Dedifferentiated amniotic fluid mesenchymal stem cell (primary cell): ENCODE measurements around the gene RTL10.
"Not testable (repeated sequence)": the region's sequence is repeated elsewhere in the genome, so short reads cannot be mapped to it uniquely, and the experiment has no call there.

ENCODE experiments used
- DNase-seq: peaks from one replicate; pipeline ENCODE4 v3.0.0-alpha.2; 2016; ENCODE audit errors: extremely low spot score

Gene RTL10

DNA sequence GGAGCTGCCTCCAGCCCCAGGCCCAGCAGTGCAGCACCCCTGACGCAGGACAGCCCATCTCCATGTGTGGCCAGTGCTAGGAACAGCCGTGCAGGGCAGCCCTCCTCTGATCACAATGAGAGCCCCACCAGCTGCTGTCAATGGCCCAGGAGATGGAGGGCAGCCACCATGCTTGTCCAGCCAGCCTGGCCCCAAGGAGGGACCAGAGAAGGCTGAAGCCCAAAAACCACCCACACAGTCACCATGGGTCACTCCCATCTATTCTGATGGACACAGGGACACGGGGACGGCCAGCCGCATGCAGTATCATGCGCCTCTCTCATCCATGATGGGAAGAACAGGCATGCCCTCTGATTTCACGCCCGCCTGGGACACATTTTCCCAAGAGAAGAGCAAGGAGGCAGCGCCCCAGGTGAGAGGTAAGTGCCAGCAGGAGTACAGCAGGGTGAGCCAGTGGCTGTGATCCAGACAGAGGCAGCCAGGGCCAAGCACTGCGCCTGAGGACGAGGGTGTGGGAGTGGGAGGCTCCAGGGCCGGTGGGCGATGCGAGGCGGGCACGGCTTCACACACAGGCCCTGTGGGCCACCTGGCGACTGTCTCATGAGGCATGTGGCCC is 33.6 kb upstream of the RTL10 start:
- no peak for DNase-seq

DNA sequence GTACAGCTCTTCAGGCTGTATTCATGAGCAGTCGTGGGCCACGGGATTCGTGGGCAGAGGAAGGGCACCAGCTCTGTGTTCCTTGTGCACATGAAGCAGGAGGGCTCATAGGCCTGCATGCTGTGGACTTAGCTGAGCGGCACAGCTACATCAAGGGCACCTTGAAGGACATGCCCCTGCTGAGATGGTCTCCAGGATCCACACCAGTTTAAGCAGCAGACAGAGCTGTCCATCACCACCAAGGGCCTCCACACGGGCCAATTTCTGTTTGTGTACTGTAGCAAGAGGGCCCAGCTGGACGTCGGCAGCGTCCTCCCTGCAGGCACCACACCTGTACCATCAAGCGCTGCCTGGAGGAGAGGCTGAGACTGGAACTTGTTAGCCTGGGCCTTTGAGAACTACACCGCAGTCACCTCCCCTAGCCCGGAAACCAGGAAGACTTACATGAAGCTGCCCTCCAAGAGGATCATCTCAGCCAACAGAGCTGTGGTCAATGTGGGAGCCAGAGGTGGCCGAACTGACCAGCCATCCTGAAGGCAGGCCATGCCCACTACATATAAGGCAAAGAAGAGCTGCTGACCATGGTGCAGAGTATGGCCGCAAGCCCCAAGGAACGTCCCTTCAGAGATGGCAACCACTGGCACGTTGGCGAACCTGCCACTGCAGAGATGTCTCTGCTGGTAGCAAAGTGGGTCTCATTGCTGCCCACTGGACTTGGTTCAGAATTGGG is 32.7 kb upstream of the RTL10 start:
- no peak for DNase-seq

DNA sequence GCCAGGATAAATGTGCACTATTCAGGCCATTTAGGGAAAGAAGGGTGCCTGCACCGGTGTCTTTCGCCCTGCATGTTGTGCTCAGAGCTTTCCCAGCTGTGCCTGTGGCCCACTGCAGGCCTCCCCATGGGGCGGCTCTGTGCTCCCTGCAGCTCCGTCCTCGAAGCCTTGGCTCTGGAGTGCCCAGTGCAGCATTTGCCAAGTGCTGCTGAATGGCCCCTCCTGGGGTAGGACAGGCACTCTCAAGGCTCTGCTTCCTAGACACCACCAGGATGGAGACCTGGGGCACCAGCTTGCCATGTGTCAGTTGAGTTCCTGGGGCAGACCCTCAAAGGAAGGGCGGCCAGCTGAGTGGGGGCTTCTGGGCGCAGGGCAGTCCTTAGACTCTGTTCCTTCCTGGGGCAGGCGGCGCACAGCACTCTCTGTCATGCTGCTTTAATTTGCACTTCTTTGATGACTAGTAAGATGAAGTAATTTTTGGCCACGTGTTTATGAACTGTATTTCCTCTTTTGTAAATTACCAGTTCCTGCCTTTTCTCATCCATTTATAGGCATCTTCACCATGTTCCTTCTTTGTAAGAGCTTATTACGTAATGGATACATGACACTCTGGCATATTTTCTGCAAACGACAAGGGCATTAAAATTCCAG is 32.1 kb upstream of the RTL10 start:
- no peak for DNase-seq

DNA sequence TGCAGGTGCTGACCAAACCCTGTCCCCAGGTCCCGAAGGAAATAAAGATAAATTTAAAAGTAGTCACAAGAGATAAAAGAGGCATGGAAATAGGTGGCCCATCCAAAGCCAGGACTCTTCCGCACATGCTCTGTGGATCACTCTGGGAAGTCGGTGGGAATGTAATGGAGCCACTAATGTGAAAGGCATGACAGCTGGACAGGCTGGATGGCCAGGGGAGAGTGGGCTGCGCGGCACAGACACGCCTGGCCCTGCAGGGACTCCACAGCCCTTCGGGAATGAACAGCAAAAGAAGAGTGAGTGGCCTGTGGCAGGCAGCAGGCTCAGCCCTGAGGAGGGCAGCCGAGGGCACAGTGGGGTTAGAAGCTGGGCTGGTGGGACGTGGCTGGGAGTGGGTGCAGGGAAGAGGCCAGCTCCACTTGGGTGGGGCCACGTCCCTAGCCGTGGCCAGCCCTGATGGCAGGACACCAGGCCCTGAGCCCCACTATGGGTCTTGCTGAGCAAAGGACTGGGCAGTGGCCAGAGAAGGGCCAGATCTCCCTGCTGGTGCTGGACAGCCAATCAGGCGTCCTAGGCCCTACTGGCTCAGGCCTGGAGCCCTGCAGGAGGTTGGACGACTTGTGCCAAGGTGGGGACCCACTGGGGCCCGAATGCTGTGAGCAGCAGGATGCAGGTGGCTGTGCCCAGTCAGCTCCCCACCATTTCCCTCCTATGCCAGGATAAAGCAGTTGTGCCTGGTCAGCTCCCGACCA is 31.3 kb upstream of the RTL10 start:
- DNase-seq = no peak

DNA sequence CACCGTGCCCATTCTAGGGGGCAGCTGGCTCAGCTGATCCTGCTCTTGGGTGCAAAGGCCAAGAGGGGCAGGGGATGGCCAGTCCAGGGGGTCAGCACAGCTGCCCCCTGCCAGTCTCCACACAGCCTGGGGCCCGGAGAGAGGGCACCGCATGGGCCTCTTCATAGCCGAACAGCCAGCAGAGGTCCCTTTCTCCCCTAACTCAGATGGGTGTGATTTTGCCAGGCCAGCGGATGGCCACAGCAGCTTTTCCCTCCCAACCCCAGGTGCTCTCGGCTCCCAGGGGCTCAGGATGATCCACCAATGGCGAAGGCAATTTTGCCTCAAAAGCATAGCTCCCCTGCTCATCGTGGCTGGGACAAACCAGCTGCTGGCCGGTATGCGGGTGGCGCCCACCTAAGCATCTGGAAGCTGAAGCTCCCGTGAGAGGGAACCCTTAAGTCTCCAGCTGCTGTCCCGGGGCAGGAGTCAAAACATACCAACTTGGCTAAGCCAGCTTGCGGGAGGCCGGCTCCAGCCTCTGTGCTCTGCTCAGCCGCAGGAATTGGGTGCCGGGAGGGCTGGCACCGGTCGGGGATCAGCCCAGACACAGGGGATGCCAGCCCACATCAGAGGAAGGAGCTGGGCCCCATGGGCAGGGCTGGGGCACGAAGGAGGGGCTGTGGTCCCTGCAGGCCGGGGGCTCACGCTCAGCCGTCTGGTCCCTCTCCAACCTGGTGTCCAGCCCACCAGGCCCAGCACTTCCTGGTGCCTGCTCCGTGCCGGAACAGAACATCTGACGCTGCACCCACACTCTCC is 30.5 kb upstream of the RTL10 start:
- DNase-seq = no peak

DNA sequence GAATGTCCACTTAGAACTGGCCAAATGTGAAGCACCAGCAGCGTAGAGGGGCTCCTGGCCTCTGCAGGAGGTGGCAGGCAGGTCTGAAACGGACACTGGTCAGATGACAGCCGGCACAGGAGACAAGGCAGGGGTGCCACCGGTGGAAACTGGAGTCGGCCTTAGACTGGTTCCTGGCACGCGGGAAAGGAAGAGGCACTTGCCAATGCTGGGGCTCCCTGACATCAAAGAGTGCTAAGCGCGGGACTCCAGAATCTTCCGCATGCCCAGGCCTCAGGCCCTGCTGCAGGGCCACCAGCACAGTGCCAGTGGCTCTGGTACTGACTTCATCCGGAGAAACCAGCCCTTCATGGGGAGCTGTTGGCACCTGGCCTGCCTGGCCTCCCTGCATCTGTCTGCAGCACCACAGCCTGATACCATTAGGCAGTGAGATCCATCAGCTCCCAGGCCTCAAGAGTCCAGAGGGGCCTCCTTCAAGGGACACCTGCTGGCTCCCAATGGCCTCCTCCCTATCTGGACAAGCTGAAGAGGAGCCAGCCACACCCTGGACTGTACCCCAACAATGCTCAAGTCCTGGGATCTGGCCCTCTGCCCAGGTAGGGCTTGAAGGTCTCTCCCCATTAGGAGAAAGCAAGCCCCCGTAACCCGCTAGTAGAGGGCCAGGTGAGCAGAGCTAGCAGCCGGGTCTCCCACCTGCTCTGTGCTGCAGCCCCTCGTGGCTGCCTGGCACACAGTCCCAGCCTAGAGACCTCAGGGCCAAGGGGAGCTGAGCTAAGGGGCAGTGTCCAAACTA is 29.7 kb upstream of the RTL10 start:
- DNase-seq = no peak

DNA sequence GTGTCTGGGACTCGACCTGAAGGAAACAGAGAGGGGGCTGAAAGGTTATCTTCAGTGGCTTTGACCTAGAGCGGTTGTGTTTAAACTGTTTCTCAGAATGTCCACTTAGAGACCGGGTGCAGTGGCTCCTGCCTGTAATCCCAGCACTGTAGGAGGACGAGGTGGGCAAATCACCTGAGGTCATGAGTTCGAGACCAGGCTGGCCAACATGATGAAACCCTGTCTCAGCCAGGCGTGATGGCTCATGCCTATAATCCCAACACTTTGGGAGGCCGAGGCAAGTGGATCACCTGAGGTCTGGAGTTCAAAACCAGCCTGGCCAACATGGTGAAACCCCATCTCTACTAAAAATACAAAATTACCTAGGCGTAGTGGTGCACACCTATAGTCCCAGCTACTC is 28.8 kb upstream of the RTL10 start:
- DNase-seq = not testable (repeated sequence)

DNA sequence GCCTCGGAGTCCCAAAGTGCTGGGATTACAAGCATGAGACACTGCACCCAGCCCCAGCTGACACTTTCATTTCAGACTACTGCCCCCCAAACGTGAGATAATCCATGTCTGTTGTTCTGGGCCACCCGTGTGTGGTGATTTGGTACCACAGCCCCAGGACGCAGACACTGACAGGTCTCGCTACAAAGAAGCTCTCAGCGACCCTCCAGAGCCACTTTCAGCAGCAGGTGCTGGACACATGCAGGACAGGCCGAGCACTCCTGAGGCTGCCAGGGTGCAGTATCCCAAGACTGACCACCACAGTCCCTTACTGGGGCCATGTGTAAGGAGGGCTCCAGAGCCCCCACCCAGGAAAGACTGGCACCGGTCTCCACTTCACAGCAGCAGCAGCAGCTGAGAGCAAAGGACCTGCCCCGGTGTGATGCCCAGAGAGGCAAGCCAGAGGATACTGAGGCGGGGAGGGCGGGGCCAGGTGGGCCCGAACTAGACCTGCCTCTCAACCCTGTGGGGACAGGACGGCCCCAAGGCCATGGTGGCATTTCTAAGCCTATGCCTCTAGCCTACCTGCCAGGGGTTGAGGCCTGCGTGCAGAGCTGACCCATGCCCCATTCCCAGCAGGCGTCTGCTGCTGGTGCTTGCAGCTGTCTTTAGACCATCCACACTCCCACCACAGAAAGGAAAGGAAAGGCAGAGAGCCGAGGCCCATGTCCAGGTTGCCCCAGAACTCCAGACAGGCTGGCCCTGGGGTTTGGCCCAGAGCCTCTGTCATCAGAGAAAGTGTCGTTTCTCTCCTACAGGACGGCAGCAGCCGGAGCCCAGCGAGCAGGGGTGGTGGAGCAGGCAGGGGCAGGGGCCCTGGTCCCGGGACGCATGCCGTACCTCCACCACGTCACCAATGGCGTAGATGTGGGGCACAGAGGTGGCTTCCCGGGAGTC is 28.0 kb upstream of the RTL10 start:
- no peak for DNase-seq

DNA sequence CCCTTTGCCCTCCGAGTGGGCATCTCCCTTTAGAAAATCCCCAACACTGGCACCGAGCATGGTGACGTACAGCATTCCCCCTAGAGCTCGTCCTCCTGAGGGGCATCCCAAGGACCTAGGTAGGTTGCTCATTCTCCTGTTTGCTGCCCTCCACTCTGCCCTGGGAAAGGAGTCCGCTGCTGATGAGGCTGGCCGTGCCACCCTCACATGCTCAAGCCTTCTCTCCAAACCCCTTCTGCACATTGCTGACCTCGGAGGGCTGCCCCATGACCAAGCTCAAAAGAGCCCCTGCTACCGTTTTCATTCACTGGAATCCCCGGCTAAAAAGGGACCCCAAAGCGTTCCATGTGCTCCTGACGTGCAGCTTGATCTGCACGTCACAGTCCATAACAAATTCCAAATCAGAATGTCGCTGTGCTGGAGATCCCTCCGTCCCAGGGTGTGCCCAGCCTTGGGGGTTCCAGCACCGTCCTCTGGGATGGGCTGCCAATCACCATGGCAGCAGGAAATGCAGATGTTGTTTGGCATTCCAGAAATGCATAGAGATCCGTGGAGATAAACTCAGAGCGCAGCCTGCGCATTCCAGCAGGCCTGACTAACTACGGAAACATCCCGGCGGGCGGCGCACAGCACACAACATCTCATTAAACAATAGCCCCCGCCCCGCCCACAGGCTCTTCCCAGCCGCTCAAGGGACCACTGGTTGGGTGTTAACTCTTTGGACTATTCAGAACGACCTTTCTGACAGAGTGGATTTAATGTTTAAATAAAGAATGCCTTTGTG is 26.3 kb upstream of the RTL10 start:
- peak; percentile 94 for DNase-seq

DNA sequence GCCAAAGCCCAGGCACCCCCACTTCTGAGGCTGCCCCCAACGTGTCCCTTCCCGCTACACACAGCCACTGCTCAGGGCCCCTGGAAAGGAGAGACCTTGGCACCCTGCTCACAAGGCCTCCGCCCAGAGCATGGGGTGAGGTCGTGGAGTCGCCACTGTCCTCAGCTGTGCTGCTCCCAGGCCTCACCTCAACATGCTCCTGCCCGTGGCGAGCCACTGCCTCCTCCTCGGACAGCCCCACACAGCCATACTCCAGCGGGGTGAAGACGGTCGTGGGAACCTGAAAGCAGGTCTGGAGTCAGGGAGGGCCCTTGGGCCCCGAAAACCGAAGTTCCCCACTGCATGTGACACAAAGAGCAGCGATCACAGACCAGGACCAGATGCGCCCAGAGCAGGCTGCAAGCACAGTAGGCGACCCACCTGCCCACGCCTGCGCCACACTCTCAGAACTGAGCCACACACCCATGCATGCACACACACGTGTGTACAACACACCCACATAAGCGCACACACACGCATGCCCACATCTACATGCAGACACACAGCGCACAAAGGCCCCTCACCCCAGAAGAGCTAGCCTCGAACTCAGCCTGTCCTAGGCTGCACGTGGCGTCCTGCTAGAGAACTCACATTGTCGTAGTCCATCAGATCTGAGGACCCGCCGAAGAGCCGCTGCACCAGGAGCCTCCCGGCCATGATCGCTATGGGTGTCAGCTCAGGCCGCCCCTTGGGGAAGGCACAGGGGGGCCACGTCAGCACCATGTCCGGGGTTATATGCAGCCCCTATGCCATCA is 25.5 kb upstream of the RTL10 start:
- no peak for DNase-seq

DNA sequence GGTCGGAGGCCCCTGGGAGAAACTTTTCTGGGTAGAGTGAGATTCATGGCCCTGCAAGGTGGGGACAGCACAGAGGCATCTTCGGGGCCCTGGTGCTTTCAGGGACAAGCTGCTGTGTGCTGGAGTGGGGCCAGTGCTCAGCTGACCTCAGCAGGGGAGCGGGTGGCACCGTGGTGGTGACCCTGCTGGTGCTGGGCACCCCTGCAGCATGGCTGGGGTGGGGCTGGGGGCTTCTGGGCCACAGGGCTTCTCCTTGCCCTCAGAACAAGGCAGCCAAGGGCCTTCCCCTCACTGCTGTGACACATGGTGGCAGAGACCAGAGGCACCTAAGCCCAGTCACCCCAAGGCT is 24.9 kb upstream of the RTL10 start:
- DNase-seq = no peak

DNA sequence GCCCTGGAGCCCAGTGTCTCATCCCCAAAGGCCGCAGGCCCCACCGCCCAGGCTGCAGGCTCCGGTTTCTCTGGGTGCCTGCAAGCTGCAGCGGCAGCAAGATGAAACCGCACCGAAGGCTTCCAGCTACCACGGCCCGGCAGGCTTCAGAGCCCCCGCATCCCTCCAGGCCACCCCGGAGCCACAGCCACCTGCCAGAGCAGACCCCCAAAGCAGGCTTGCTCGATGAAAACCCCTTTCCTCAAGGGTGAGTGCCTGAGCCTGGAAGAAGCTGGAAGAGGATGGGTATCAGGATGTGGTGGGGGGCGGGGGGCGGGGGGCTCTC is 24.5 kb upstream of the RTL10 start:
- no peak for DNase-seq

DNA sequence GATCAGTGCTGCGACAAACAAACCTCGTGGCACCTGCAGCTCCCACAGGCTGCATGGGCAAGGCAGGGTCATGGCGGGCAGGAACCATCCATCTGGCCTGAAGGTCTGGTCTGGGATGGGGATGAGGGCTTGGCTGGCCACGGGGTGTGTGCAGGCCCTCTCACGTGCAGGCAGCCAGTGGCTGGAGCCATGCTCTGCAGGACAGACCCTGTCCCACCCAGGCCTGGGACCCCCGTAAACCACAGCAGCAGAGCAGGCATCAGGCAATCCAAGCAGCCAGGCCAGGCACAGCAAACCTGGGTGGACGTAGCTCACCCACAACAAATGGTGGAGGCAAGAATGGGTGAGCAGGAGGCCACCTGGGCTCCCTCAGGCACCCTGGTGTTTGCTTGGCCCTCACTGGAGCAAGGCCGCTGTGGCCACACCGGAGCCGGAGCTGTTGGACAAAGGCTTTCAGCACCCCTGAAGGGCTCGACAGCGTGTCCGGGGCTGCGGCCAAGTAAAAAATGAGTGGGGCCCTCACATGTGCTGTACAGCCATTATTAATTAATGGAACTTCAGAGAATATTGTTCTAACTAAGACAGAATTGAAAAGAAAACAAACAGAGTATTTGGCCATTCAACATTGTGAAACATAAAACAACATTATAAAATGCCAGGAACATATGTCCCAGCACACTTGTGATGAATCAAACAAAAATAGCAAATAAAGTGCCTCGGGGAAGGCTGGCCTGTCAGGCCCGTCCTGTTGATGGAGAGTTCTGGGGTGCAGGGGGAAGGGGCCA is 24.0 kb upstream of the RTL10 start:
- DNase-seq = peak; percentile 20

DNA sequence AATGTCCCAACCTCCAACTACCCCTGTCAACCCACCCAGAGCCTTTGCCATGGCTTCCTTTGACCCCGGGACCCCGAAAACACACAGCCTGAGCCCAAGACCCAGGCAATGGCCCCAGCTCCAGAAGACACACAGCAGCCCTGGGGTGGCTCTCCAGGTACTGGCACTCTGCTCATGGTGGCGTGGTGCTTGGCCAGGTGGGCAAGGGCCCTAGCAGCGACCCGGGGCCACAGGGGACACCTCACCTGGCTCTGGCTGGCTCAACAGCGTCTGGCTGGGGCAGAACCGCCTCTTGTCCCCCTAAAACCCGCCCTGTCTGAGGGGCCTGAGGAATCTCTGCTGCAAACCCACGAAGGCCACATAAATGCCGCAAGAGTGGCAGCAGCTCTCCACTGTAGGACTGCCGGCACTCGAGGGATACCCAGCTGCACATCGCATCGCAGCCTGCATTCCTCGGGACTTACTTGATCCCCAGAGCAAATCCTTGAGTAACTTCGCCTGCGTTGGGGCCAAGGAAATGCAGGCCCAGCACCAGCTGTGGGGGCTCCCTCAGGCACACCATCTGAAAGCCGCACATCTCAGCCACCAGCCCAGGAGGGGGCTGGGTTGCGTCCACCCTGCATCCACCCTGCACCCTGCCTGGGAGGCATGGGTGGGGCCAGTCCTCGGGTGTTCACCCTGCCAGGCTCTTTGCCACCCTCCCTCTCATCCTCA is 23.1 kb upstream of the RTL10 start:
- peak; percentile 60 for DNase-seq

DNA sequence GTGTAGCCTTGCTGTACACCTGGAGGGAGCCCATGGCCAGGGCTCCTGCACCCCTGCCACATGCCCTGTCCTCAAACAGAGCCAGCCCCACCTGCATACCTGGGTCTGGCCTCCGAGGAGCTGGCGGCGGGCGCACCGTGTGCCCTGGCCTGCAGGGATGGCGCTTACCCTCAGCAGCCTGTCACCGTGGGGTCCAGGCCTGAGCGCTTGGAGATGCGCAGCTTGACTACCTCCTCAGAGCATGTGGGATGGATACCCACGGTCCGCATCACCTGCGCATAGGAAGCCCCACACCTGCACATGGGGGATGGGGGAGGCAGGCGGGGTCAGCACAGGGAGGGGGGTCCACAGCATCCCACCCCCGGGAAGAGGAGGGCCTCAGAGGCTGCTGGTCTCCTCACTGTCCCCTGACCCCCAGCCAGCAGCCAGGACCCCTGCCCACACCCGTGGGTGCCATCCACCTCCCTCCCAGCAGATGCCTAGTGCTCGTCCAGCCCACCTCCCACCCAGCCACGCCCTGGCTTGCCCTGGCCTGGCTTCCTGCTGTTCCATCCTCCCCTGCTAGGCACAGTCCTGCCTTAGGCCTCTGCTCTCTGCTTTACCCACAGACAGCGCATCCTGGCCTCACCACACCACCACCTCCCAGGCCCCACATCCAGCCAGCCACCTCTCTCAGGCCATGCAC is 22.4 kb upstream of the RTL10 start:
- no peak for DNase-seq

DNA sequence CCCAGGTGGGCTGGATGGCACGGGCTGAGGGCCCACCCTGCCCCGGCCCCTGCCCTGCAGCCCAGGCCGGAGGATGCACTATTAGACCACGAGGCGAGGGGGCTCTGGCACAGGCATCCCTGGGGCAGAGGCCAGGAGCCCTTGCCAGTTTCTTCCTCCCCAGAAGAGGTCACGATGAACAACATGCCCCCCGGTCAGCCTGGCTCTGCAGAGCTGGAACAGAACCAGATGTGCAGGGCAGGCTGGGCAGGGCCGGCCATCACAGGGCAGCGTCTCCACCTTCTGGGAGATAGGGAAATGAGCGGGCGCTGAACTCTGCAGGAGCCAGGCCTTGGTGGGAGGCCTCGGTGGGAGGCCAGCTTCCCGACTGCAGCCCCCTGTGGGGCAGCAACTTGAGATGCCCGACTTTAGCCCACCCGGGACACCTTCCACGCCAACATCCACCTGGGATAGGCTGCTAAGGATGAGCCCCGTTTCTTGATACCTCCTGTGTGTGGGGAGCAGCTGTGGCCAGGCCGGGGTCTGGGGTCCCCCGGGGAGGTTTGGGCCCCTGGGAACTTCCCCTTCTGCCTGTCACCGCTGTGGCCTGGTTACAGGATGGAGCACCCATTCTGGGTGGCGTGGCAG is 21.8 kb upstream of the RTL10 start:
- DNase-seq = no peak
